SU-DHL-6 (cell line): ENCODE data around the gene CYP2S1.

Experiments
- EZH2phosphoT487 ChIP-seq: fragments of 200-600 bp; sonication (generic), shearing (Covaris generic); conservative IDR thresholded peaks from 2 replicates; pipeline ENCODE4 v1.6.1; 2018; ENCODE audit warnings: mild to moderate bottlenecking, antibody characterized with exemption, low read length, moderate library complexity, mixed read lengths
- TF ChIP-seq, protein P1 (sequence below): fragments of 200-600 bp; sonication (generic); IDR thresholded peaks from one replicate; pipeline ENCODE4 v1.5.1; 2017; ENCODE audit warnings: antibody characterized with exemption, mild to moderate bottlenecking, low read length, moderate library complexity; ENCODE audit not compliant: insufficient read depth, poor library complexity, severe bottlenecking

DNA sequence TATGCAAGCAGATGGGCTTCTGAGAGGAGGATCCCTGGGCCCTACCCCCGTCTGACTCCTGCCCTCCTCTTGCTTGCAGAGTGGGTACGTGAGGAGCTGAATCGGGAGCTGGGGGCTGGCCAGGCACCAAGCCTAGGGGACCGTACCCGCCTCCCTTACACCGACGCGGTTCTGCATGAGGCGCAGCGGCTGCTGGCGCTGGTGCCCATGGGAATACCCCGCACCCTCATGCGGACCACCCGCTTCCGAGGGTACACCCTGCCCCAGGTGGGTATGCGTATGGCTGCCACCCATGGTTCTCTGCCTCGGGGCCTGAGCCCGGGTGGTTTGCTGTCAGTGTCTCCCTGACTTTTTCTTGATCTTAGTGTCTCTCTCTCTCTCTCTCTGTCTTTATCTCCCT, 10.4 kb downstream of the CYP2S1 start:
- TF ChIP-seq, protein P1, sequence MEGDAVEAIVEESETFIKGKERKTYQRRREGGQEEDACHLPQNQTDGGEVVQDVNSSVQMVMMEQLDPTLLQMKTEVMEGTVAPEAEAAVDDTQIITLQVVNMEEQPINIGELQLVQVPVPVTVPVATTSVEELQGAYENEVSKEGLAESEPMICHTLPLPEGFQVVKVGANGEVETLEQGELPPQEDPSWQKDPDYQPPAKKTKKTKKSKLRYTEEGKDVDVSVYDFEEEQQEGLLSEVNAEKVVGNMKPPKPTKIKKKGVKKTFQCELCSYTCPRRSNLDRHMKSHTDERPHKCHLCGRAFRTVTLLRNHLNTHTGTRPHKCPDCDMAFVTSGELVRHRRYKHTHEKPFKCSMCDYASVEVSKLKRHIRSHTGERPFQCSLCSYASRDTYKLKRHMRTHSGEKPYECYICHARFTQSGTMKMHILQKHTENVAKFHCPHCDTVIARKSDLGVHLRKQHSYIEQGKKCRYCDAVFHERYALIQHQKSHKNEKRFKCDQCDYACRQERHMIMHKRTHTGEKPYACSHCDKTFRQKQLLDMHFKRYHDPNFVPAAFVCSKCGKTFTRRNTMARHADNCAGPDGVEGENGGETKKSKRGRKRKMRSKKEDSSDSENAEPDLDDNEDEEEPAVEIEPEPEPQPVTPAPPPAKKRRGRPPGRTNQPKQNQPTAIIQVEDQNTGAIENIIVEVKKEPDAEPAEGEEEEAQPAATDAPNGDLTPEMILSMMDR = no peak
- no peak for TF ChIP-seq EZH2phosphoT487
